IPS DF 4.7 (cell line): ENCODE data around the gene DLK2.

ENCODE experiments used
- DNase-seq: peaks from one replicate; pipeline ENCODE4 v3.0.0-alpha.2; 2013; ENCODE audit warnings: low spot score; ENCODE audit errors: extremely low read depth

Gene DLK2

GRCh38 chr6:43454290-43454695, 1.1 kb downstream of the DLK2 start:
- peak; percentile 46 for DNase-seq

- no peak for DNase-seq
Measured at GRCh38 chr6:43453831-43454230, 1.5 kb downstream of the DLK2 start.

- no peak for DNase-seq
Measured at GRCh38 chr6:43452896-43453295, 2.5 kb downstream of the DLK2 start.

- DNase-seq = no peak
Measured at GRCh38 chr6:43451939-43452338, 3.4 kb downstream of the DLK2 start.

- DNase-seq = no peak
Measured at GRCh38 chr6:43451348-43451747, 4.0 kb downstream of the DLK2 start.

- no peak for DNase-seq
Measured at GRCh38 chr6:43450699-43451131, 4.6 kb downstream of the DLK2 start.

GRCh38 chr6:43448916-43449315, 6.4 kb downstream of the DLK2 start:
- no peak for DNase-seq

- no peak for DNase-seq
Measured at GRCh38 chr6:43447604-43448003, 7.7 kb downstream of the DLK2 start.

GRCh38 chr6:43445576-43445975, 9.8 kb downstream of the DLK2 start:
- DNase-seq = no peak

- no peak for DNase-seq
Measured at GRCh38 chr6:43444582-43444981, 10.8 kb downstream of the DLK2 start.

- no peak for DNase-seq
Measured at GRCh38 chr6:43444036-43444435, 11.3 kb downstream of the DLK2 start.

- DNase-seq = no peak
Measured at GRCh38 chr6:43442935-43443334, 12.4 kb downstream of the DLK2 start.

GRCh38 chr6:43437700-43438099, 17.6 kb downstream of the DLK2 start:
- no peak for DNase-seq

- DNase-seq = no peak
Measured at GRCh38 chr6:43436577-43437282, 18.6 kb downstream of the DLK2 start.

GRCh38 chr6:43435682-43436437, 19.5 kb downstream of the DLK2 start:
- no peak for DNase-seq

- no peak for DNase-seq
Measured at GRCh38 chr6:43434943-43435342, 20.4 kb downstream of the DLK2 start.

GRCh38 chr6:43434001-43434840, 21.1 kb downstream of the DLK2 start:
- DNase-seq = no peak

- no peak for DNase-seq
Measured at GRCh38 chr6:43433148-43433547, 22.2 kb downstream of the DLK2 start.

GRCh38 chr6:43432009-43432945, 23.1 kb downstream of the DLK2 start:
- DNase-seq = no peak

GRCh38 chr6:43428874-43429273, 26.5 kb downstream of the DLK2 start:
- DNase-seq = no peak

- no peak for DNase-seq
Measured at GRCh38 chr6:43428112-43428570, 27.2 kb downstream of the DLK2 start.
